Spleen (tissue), 7 donors: Measurements from ENCODE around the gene LTF.

Source experiments
- CTCF ChIP-seq, 11 experiments: fragments of 200-600 bp in 7 of 11; fragments of 450-650 bp in 4 of 11; sonication (generic) in 4 of 11; IDR thresholded peaks in 8 of 11; conservative IDR thresholded peaks in 3 of 11; 1 replicate in 7 of 11; 2 replicates in 4 of 11; pipeline versions ENCODE4 v1.4.0 to v1.8.0; 2016 to 2021; ENCODE audit warnings: antibody characterized with exemption in 11 of 11, inconsistent platforms in 4 of 11, mild to moderate bottlenecking in 1 of 11
- POLR2A ChIP-seq, 3 donors: fragments of 450-650 bp; IDR thresholded peaks; one replicate each; pipeline ENCODE4 v1.5.1; 2017; ENCODE audit warnings: antibody characterized with exemption in 3 of 3, mild to moderate bottlenecking in 1 of 3
- donor health status: DM: no; HTN: no; CAD: no; lungs with moderate emphysema.
- donor health status: DM: no; HTN: no; CAD: no.
- donor health status: DM: no; HTN: no; CAD: no.

GRCh38 chr3:46500656-46501635 is 36.2 kb upstream of the LTF start:
- TF ChIP-seq CTCF (IDR thresholded peaks at IDR 0.05 in 8 of 11, conservative IDR thresholded peaks at IDR 0.05 in 3 of 11) (no peak), POLR2A (IDR thresholded peaks at IDR 0.05) (no peak)
